HepG2 (cell line): ENCODE measurements around the gene LHFPL2.

ENCODE experiments used
- AHR ChIP-seq: IDR thresholded peaks from 2 replicates; pipeline ENCODE4 v1.6.1; 2018; ENCODE audit warnings: missing genetic modification reagents, missing compliant biosample characterization
- CTCF ChIP-seq: sonication (generic); formaldehyde crosslinking; IDR thresholded peaks from 2 replicates; pipeline ENCODE4 v1.5.0; 2020; ENCODE audit warnings: mild to moderate bottlenecking, missing genetic modification reagents, moderate library complexity
- FOXP4 ChIP-seq: sonication (generic); formaldehyde crosslinking; IDR thresholded peaks from 2 replicates; pipeline ENCODE4 v1.4.0; 2020; ENCODE audit warnings: missing genetic modification reagents
- HOXD1 ChIP-seq: sonication (generic); formaldehyde crosslinking; IDR thresholded peaks from 2 replicates; pipeline ENCODE4 v1.5.0; 2020; ENCODE audit warnings: missing genetic modification reagents
- RFXAP ChIP-seq: sonication (generic); formaldehyde crosslinking; IDR thresholded peaks from 2 replicates; pipeline ENCODE4 v1.4.0; 2020; ENCODE audit warnings: missing genetic modification reagents, borderline replicate concordance
- SMAD1 ChIP-seq: sonication (generic); formaldehyde crosslinking; IDR thresholded peaks from 2 replicates; pipeline ENCODE4 v1.4.0; 2020; ENCODE audit warnings: missing genetic modification reagents, low read depth, mild to moderate bottlenecking, borderline replicate concordance
- SMARCE1 ChIP-seq: fragments of 450-650 bp; IDR thresholded peaks from 2 replicates; pipeline ENCODE4 v1.6.1; 2017; ENCODE audit warnings: borderline replicate concordance
- TARDBP ChIP-seq: sonication (generic); formaldehyde crosslinking; IDR thresholded peaks from 2 replicates; pipeline ENCODE4 v1.8.0; 2022; ENCODE audit warnings: mild to moderate bottlenecking, missing genetic modification reagents
- ZNF280B ChIP-seq: sonication (generic); formaldehyde crosslinking; IDR thresholded peaks from 2 replicates; pipeline ENCODE4 v1.5.0; 2020; ENCODE audit warnings: missing genetic modification reagents, mild to moderate bottlenecking, borderline replicate concordance
- ZNF501 ChIP-seq: sonication (generic); formaldehyde crosslinking; IDR thresholded peaks from 2 replicates; pipeline ENCODE4 v1.5.1; 2020; ENCODE audit warnings: mild to moderate bottlenecking, moderate library complexity, missing genetic modification reagents
- ZNF629 ChIP-seq: sonication (generic); formaldehyde crosslinking; conservative IDR thresholded peaks from 2 replicates; pipeline ENCODE4 v1.5.0; 2020; ENCODE audit warnings: missing genetic modification reagents

GRCh38 chr5:78649211-78649695, 681 bp upstream of the LHFPL2 start:
- no peak for TF ChIP-seq FOXP4 (CRISPR knock-in tag)
- TF ChIP-seq SMARCE1 = no peak
- no peak for TF ChIP-seq RFXAP (CRISPR knock-in tag)
- TF ChIP-seq AHR (CRISPR knock-in tag) = no peak
- TF ChIP-seq ZNF629 = no peak
- no peak for TF ChIP-seq ZNF280B (CRISPR knock-in tag)
- TF ChIP-seq CTCF (CRISPR knock-in tag) = no peak
- TF ChIP-seq ZNF501 = no peak
- TF ChIP-seq HOXD1 (CRISPR knock-in tag) = no peak
- no peak for TF ChIP-seq SMAD1
- no peak for TF ChIP-seq TARDBP (CRISPR knock-in tag)
